HEK293 (cell line): ENCODE data around the gene TRABD.

ENCODE experiments used
- CTCF ChIA-PET: fragments of 350-600 bp; formaldehyde crosslinking; extraction: SDS; loops from one replicate; lab custom pipeline; 2021; ENCODE audit warnings: antibody characterized with exemption; lab: Yijun Ruan, JAX
- POLR2A ChIA-PET: fragments of 300-600 bp; formaldehyde crosslinking; extraction: SDS; loops from one replicate; lab custom pipeline; 2020; ENCODE audit warnings: antibody characterized with exemption, inconsistent platforms; lab: Yijun Ruan, JAX
- H3K27ac ChIP-seq: fragments of 200-500 bp; sonication (Bioruptor generic); 2 replicates; pipeline ENCODE4 v1.5.1; 2014; ENCODE audit warnings: low read depth, low read length, control low read depth, inconsistent platforms; ENCODE audit errors: extremely low read depth
- H3K36me3 ChIP-seq, 2 experiments: fragments of 200-500 bp in 1 of 2; sonication (Bioruptor generic) in 1 of 2; 1 replicate in 1 of 2; 2 replicates in 1 of 2; pipeline ENCODE4 v1.5.1; 2014 to 2017; ENCODE audit warnings: inconsistent platforms in 2 of 2, low read length in 2 of 2; ENCODE audit not compliant: control insufficient read depth in 2 of 2, insufficient read depth in 1 of 2
- H3K4me1 ChIP-seq: fragments of 200-500 bp; sonication (Bioruptor generic); 2 replicates; pipeline ENCODE4 v1.5.1; 2014; ENCODE audit warnings: mild to moderate bottlenecking, low read length, inconsistent platforms; ENCODE audit not compliant: control insufficient read depth, insufficient read depth
- H3K4me3 ChIP-seq: 2 replicates; pipeline ENCODE4 v1.5.1; 2011; ENCODE audit warnings: low read depth, mild to moderate bottlenecking, control low read depth, low read length, moderate library complexity
- H3K9me3 ChIP-seq: fragments of 200-500 bp; sonication (Bioruptor generic); 2 replicates; pipeline ENCODE4 v1.5.1; 2014; ENCODE audit warnings: low read depth, low read length, inconsistent platforms; ENCODE audit not compliant: control insufficient read depth, insufficient read depth
- EGR2 ChIP-seq: fragments of 450-650 bp; formaldehyde crosslinking; IDR thresholded peaks from 2 replicates; pipeline ENCODE4 v1.5.1; 2016; ENCODE audit warnings: low read depth, missing biosample characterization, missing genetic modification characterization
- GLI2 ChIP-seq: fragments of 450-650 bp; formaldehyde crosslinking; IDR thresholded peaks from 2 replicates; pipeline ENCODE4; 2017; ENCODE audit warnings: missing biosample characterization, missing genetic modification characterization, low read depth, borderline replicate concordance
- KLF10 ChIP-seq: fragments of 450-650 bp; IDR thresholded peaks from 2 replicates; pipeline ENCODE4 v1.5.1; 2018; ENCODE audit warnings: missing biosample characterization, mild to moderate bottlenecking, missing genetic modification characterization
- MZF1 ChIP-seq: fragments of 450-650 bp; formaldehyde crosslinking; IDR thresholded peaks from 2 replicates; pipeline ENCODE4 v1.5.1; 2017; ENCODE audit warnings: missing biosample characterization, missing genetic modification characterization, borderline replicate concordance
- OSR2 ChIP-seq: fragments of 450-650 bp; formaldehyde crosslinking; IDR thresholded peaks from 2 replicates; pipeline ENCODE4 v1.5.1; 2016; ENCODE audit warnings: missing biosample characterization, missing genetic modification characterization
- SCRT2 ChIP-seq: fragments of 450-650 bp; formaldehyde crosslinking; IDR thresholded peaks from 2 replicates; pipeline ENCODE4 v1.5.1; 2016; ENCODE audit warnings: missing biosample characterization, missing genetic modification characterization
- SP3 ChIP-seq: fragments of 450-650 bp; formaldehyde crosslinking; IDR thresholded peaks from 2 replicates; pipeline ENCODE4 v1.5.1; 2016; ENCODE audit warnings: missing biosample characterization, missing genetic modification characterization
- ZNF114 ChIP-seq: fragments of 450-650 bp; formaldehyde crosslinking; IDR thresholded peaks from 2 replicates; pipeline ENCODE4 v1.5.0; 2017; ENCODE audit warnings: missing biosample characterization, missing genetic modification characterization
- ZNF394 ChIP-seq: fragments of 450-650 bp; formaldehyde crosslinking; IDR thresholded peaks from 2 replicates; pipeline ENCODE4 v1.5.1; 2016; ENCODE audit warnings: missing biosample characterization, missing genetic modification characterization, mild to moderate bottlenecking, moderate library complexity, borderline replicate concordance
- ZNF404 ChIP-seq: fragments of 450-650 bp; formaldehyde crosslinking; IDR thresholded peaks from 2 replicates; pipeline ENCODE4 v1.5.1; 2017; ENCODE audit warnings: missing biosample characterization, missing genetic modification characterization
- ZNF514 ChIP-seq: fragments of 450-650 bp; formaldehyde crosslinking; IDR thresholded peaks from 2 replicates; pipeline ENCODE4 v1.5.1; 2016; ENCODE audit warnings: missing biosample characterization, missing genetic modification characterization
- ZNF555 ChIP-seq: fragments of 450-650 bp; formaldehyde crosslinking; conservative IDR thresholded peaks from 2 replicates; pipeline ENCODE4 v1.5.1; 2017; ENCODE audit warnings: missing biosample characterization, mild to moderate bottlenecking, missing genetic modification characterization, inconsistent platforms
- ZNF571 ChIP-seq: fragments of 450-650 bp; formaldehyde crosslinking; IDR thresholded peaks from 2 replicates; pipeline ENCODE4 v1.5.0; 2017; ENCODE audit warnings: missing biosample characterization, missing genetic modification characterization
- ZNF596 ChIP-seq: fragments of 450-650 bp; IDR thresholded peaks from 2 replicates; pipeline ENCODE4 v1.5.0; 2018; ENCODE audit warnings: missing biosample characterization, mild to moderate bottlenecking, missing genetic modification characterization, moderate library complexity
- ZNF623 ChIP-seq: fragments of 450-650 bp; formaldehyde crosslinking; IDR thresholded peaks from 2 replicates; pipeline ENCODE4 v1.5.1; 2016; ENCODE audit warnings: missing biosample characterization, missing genetic modification characterization
- ZNF707 ChIP-seq: fragments of 450-650 bp; formaldehyde crosslinking; IDR thresholded peaks from 2 replicates; pipeline ENCODE4 v1.5.1; 2016; ENCODE audit warnings: missing biosample characterization, missing genetic modification characterization
- ZNF768 ChIP-seq: fragments of 450-650 bp; formaldehyde crosslinking; IDR thresholded peaks from 2 replicates; pipeline ENCODE4 v1.5.1; 2018; ENCODE audit warnings: missing biosample characterization, mild to moderate bottlenecking, missing genetic modification characterization
- ZNF791 ChIP-seq: fragments of 450-650 bp; formaldehyde crosslinking; IDR thresholded peaks from 2 replicates; pipeline ENCODE4 v1.5.1; 2016; ENCODE audit warnings: missing biosample characterization, missing genetic modification characterization
- ZSCAN16 ChIP-seq: fragments of 450-650 bp; formaldehyde crosslinking; IDR thresholded peaks from 2 replicates; pipeline ENCODE4 v1.5.1; 2016; ENCODE audit warnings: missing biosample characterization, missing genetic modification characterization
- ZSCAN30 ChIP-seq: fragments of 450-650 bp; IDR thresholded peaks from 2 replicates; pipeline ENCODE4 v1.5.1; 2018; ENCODE audit warnings: missing biosample characterization, mild to moderate bottlenecking, missing genetic modification characterization, moderate library complexity
- TF ChIP-seq, protein P1 (sequence below): fragments of 450-650 bp; IDR thresholded peaks from 2 replicates; pipeline ENCODE4 v1.5.1; 2018; ENCODE audit warnings: missing biosample characterization, mild to moderate bottlenecking, missing genetic modification characterization
- TF ChIP-seq, protein P2 (sequence below): fragments of 450-650 bp; formaldehyde crosslinking; IDR thresholded peaks from 2 replicates; pipeline ENCODE4 v1.5.1; 2016; ENCODE audit warnings: missing biosample characterization, missing genetic modification characterization
- TF ChIP-seq, protein P3 (sequence below): fragments of 450-650 bp; formaldehyde crosslinking; IDR thresholded peaks from 2 replicates; pipeline ENCODE4 v1.5.1; 2016; ENCODE audit warnings: missing biosample characterization, missing genetic modification characterization, borderline replicate concordance

Gene TRABD

GRCh38 chr22:50244420-50245213 is 58.9 kb downstream of the TRABD start, which contains the start of gene TUBGCP6 (continued):
- peak; percentile 15; the same call in 1 of the 2 replicates for TF ChIP-seq ZNF394 (tag by site-specific recombination)
- TF ChIP-seq, protein P1, sequence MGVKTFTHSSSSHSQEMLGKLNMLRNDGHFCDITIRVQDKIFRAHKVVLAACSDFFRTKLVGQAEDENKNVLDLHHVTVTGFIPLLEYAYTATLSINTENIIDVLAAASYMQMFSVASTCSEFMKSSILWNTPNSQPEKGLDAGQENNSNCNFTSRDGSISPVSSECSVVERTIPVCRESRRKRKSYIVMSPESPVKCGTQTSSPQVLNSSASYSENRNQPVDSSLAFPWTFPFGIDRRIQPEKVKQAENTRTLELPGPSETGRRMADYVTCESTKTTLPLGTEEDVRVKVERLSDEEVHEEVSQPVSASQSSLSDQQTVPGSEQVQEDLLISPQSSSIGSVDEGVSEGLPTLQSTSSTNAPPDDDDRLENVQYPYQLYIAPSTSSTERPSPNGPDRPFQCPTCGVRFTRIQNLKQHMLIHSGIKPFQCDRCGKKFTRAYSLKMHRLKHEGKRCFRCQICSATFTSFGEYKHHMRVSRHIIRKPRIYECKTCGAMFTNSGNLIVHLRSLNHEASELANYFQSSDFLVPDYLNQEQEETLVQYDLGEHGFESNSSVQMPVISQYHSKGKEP (tag by site-specific recombination), result no peak
- TF ChIP-seq, protein P2, sequence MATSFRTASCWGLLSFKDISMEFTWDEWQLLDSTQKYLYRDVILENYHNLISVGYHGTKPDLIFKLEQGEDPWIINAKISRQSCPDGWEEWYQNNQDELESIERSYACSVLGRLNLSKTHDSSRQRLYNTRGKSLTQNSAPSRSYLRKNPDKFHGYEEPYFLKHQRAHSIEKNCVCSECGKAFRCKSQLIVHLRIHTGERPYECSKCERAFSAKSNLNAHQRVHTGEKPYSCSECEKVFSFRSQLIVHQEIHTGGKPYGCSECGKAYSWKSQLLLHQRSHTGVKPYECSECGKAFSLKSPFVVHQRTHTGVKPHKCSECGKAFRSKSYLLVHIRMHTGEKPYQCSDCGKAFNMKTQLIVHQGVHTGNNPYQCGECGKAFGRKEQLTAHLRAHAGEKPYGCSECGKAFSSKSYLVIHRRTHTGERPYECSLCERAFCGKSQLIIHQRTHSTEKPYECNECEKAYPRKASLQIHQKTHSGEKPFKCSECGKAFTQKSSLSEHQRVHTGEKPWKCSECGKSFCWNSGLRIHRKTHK (tag by site-specific recombination), result no peak
- TF ChIP-seq ZNF571 (tag by site-specific recombination), result no peak
- TF ChIP-seq OSR2 (tag by site-specific recombination), result peak; percentile 53
- TF ChIP-seq ZNF404 (tag by site-specific recombination), result no peak
- TF ChIP-seq SCRT2 (tag by site-specific recombination), result 0 out of 2 replicates have a peak, but pooled peaks have one; percentile 2
- no peak; the same call in 1 of the 2 replicates for TF ChIP-seq EGR2 (tag by site-specific recombination)
- TF ChIP-seq ZSCAN16, result peak; percentile 12; the same call in 1 of the 2 replicates
- TF ChIP-seq ZSCAN30 (tag by site-specific recombination), result 0 out of 2 replicates have a peak, but pooled peaks have one; percentile 47
- no peak for TF ChIP-seq ZNF555

GRCh38 chr22:50245214-50246072 is 59.7 kb downstream of the TRABD start:
- peaks cover 11 to 50% of the 10 kb centered on the region in 2 experiments; a peak in 2 of 3 replicates for H3K36me3 ChIP-seq
- ChIA-PET CTCF (interaction anchor here (0.5 to 1.8 kb wide), 4 partner anchors 28 to 170 kb away, joined by 3 to 13 read pairs (median 4); no protein-coding TSS in a partner anchor), POLR2A (interaction anchor here (1.0 to 1.5 kb wide), 4 partner anchors 10 to 62 kb away, joined by 3 to 4 read pairs (median 4); partner anchors contain the start of gene PLXNB2)
- H3K27ac ChIP-seq, result peak overlapping the region; percentile 87
- H3K4me3 ChIP-seq, result peak overlapping the region; percentile 97
- no peaks in the 10 kb centered on the region for H3K9me3 ChIP-seq
- H3K4me1 ChIP-seq, result peaks cover 8% of the 10 kb centered on the region
- no peak for TF ChIP-seq ZNF707 (tag by site-specific recombination)
- TF ChIP-seq ZSCAN16, result no peak
- TF ChIP-seq MZF1, result no peak
- TF ChIP-seq ZNF555, result no peak
- no peak for TF ChIP-seq ZNF114 (tag by site-specific recombination)
- TF ChIP-seq, protein P3, sequence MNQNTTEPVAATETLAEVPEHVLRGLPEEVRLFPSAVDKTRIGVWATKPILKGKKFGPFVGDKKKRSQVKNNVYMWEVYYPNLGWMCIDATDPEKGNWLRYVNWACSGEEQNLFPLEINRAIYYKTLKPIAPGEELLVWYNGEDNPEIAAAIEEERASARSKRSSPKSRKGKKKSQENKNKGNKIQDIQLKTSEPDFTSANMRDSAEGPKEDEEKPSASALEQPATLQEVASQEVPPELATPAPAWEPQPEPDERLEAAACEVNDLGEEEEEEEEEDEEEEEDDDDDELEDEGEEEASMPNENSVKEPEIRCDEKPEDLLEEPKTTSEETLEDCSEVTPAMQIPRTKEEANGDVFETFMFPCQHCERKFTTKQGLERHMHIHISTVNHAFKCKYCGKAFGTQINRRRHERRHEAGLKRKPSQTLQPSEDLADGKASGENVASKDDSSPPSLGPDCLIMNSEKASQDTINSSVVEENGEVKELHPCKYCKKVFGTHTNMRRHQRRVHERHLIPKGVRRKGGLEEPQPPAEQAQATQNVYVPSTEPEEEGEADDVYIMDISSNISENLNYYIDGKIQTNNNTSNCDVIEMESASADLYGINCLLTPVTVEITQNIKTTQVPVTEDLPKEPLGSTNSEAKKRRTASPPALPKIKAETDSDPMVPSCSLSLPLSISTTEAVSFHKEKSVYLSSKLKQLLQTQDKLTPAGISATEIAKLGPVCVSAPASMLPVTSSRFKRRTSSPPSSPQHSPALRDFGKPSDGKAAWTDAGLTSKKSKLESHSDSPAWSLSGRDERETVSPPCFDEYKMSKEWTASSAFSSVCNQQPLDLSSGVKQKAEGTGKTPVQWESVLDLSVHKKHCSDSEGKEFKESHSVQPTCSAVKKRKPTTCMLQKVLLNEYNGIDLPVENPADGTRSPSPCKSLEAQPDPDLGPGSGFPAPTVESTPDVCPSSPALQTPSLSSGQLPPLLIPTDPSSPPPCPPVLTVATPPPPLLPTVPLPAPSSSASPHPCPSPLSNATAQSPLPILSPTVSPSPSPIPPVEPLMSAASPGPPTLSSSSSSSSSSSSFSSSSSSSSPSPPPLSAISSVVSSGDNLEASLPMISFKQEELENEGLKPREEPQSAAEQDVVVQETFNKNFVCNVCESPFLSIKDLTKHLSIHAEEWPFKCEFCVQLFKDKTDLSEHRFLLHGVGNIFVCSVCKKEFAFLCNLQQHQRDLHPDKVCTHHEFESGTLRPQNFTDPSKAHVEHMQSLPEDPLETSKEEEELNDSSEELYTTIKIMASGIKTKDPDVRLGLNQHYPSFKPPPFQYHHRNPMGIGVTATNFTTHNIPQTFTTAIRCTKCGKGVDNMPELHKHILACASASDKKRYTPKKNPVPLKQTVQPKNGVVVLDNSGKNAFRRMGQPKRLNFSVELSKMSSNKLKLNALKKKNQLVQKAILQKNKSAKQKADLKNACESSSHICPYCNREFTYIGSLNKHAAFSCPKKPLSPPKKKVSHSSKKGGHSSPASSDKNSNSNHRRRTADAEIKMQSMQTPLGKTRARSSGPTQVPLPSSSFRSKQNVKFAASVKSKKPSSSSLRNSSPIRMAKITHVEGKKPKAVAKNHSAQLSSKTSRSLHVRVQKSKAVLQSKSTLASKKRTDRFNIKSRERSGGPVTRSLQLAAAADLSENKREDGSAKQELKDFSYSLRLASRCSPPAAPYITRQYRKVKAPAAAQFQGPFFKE (tag by site-specific recombination), result no peak
- no peak for TF ChIP-seq ZNF571 (tag by site-specific recombination)
- no peak for TF ChIP-seq ZNF623 (tag by site-specific recombination)
- TF ChIP-seq KLF10 (tag by site-specific recombination), result no peak; the same call in none of the 2 replicates
- no peak for TF ChIP-seq ZNF596 (tag by site-specific recombination)
- peak; percentile 45; the same call in 1 of the 2 replicates for TF ChIP-seq SP3 (tag by site-specific recombination)
- TF ChIP-seq ZNF404 (tag by site-specific recombination), result no peak
- TF ChIP-seq ZNF514 (tag by site-specific recombination), result no peak
- TF ChIP-seq ZNF791 (tag by site-specific recombination), result no peak
- no peak for TF ChIP-seq ZNF768 (tag by site-specific recombination)
- no peak for TF ChIP-seq GLI2
